Natural killer cell (primary cell): Measurements from ENCODE around the gene NF1. TPM values are rescaled to one million over a fixed set of nuclear protein-coding genes. Genes with fewer than 3 reads are reported as not detected.

Experiments
- ATAC-seq, 3 donors: fragments of 150-1000 bp in 2 of 3; fragments of 200-7000 bp in 1 of 3; cut with Tn5 transposase; 1 replicate in 1 of 3; 2 replicates in 2 of 3; pipeline ENCODE4 v1.10.0; 2021; ENCODE audit warnings: mild to moderate bottlenecking in 2 of 3, moderate library complexity in 2 of 3
- DNase-seq, 2 donors: peaks; one replicate each; pipeline versions ENCODE4 v3.0.0 to v3.0.0-alpha.2; 2013 to 2021; ENCODE audit warnings: mixed read lengths in 1 of 2
- H3K27ac ChIP-seq: one replicate; pipeline ENCODE4 v1.5.1; 2013; ENCODE audit warnings: mild to moderate bottlenecking, low read length
- H3K27me3 ChIP-seq: one replicate; pipeline ENCODE4 v1.6.1; 2013; ENCODE audit warnings: low read length; ENCODE audit not compliant: control insufficient read depth, insufficient read depth
- H3K36me3 ChIP-seq: one replicate; pipeline ENCODE4 v1.6.1; 2013; ENCODE audit warnings: low read length; ENCODE audit not compliant: control insufficient read depth, insufficient read depth
- H3K4me1 ChIP-seq: one replicate; pipeline ENCODE4 v1.6.1; 2013; ENCODE audit warnings: low read length; ENCODE audit not compliant: control insufficient read depth, insufficient read depth
- H3K4me3 ChIP-seq: one replicate; pipeline ENCODE4 v1.5.1; 2013; ENCODE audit warnings: low read length
- H3K9me3 ChIP-seq: one replicate; pipeline ENCODE4 v1.6.1; 2013; ENCODE audit warnings: low read length; ENCODE audit not compliant: control insufficient read depth, insufficient read depth
- H3K27ac Mint-ChIP-seq, 2 donors: one replicate each; pipeline ENCODE4 v1.8.0; 2022; ENCODE audit warnings: mild to moderate bottlenecking in 2 of 2, mixed read lengths in 2 of 2, moderate library complexity in 1 of 2
- H3K27me3 Mint-ChIP-seq, 2 donors: one replicate each; pipeline ENCODE4 v1.8.0; 2022; ENCODE audit warnings: low read depth in 2 of 2, mixed read lengths in 2 of 2
- H3K36me3 Mint-ChIP-seq: one replicate; pipeline ENCODE4 v1.8.0; 2022; ENCODE audit warnings: mixed read lengths
- H3K4me1 Mint-ChIP-seq, 2 donors: one replicate each; pipeline ENCODE4 v1.8.0; 2022; ENCODE audit warnings: mixed read lengths in 2 of 2
- H3K4me3 Mint-ChIP-seq: one replicate; pipeline ENCODE4 v1.8.0; 2022; ENCODE audit warnings: mild to moderate bottlenecking, moderate library complexity, mixed read lengths
- H3K9me3 Mint-ChIP-seq, 2 donors: one replicate each; pipeline ENCODE4 v1.8.0; 2022; ENCODE audit warnings: mixed read lengths in 2 of 2
- CTCF ChIP-seq: fragments of 200-600 bp; IDR thresholded peaks from one replicate; pipeline ENCODE4 v1.8.0; 2022; ENCODE audit warnings: antibody characterized with exemption
- WGBS: methylation state at CpG from one replicate; pipeline ENCODE4 v1.1.7; 2013; ENCODE audit warnings: missing lambda C conversion rate; ENCODE audit not compliant: insufficient coverage; 5-methylcytosine and 5-hydroxymethylcytosine counted together
- intact Hi-C: fragments of 100-400 bp; cut with micrococcal nuclease; formaldehyde crosslinking; loops from one replicate; pipeline ENCODE4 v1.14.2; 2022
- total RNA-seq, 4 donors: library from RNA; stranded (reverse); fragments of 120-200 nt in 1 of 4; gene quantifications; one replicate each; pipeline versions ENCODE4 v1.2.3 to v1.2.4, GENCODE V29; 2013 to 2022

NF1 gene
- total RNA-seq, 3 donors from 2014 or later (not counting 1 experiment from before 2014, with no cell fraction given) = 30.3 to 40.7 (median 38.8) TPM

GRCh38 chr17:31357091-31357490 is 262.3 kb downstream of the NF1 start:
- H3K27ac Mint-ChIP-seq = no peak overlapping the region
- Histone ChIP-seq H3K27me3 (no peaks in the 10 kb centered on the region), H3K36me3 (peaks cover 59% of the 10 kb centered on the region), H3K27ac (no peak overlapping the region), H3K4me3 (no peak overlapping the region), H3K9me3 (no peaks in the 10 kb centered on the region), H3K4me1 (no peaks in the 10 kb centered on the region)
- H3K4me3 Mint-ChIP-seq = no peak overlapping the region
- peaks cover 23% of the 10 kb centered on the region for H3K36me3 Mint-ChIP-seq
- intact Hi-C loops = no loop called here
- 91% methylated on average over 2 of the region's 2 CpGs for whole genome bisulfite sequencing
- DNase-seq = no peak
- no peaks in the 10 kb centered on the region for H3K27me3 Mint-ChIP-seq
- H3K4me1 Mint-ChIP-seq = no peaks in the 10 kb centered on the region
- no peak for TF ChIP-seq CTCF
- ATAC-seq = no peak
- no peaks in the 10 kb centered on the region for H3K9me3 Mint-ChIP-seq

DNA sequence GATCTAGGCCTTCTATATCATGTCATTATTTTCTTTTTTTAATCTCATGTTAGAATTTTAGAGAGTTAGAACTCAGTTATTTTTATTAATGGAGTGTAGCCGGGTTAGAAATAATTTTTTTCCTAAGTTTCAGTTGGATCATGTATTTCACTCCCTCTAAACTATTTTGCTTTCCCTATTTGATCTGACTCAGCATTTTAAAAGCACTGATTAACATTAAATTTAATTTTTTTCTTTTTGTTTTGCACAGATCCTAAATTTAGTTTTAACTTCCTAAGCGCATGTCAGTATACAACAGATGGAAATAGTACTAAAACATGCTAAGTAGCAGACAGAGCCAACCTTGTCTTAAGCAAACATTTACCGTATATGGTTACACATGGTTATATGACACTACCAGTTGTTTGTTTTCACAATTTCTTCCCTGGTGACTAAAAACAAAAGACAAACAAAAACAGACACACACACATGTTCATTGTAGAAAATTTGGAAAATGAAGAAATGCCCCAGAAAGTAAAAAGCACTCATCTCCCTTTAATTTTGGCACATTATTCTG is 263.1 kb downstream of the NF1 start:
- DNase-seq (no peak), ATAC-seq (no peak)
- peaks cover 23% of the 10 kb centered on the region for H3K36me3 Mint-ChIP-seq
- Histone ChIP-seq H3K4me1 (no peaks in the 10 kb centered on the region), H3K9me3 (no peaks in the 10 kb centered on the region), H3K36me3 (peaks cover 51% of the 10 kb centered on the region), H3K27me3 (no peaks in the 10 kb centered on the region), H3K27ac (no peak overlapping the region), H3K4me3 (no peak overlapping the region)
- H3K27ac Mint-ChIP-seq = no peak overlapping the region
- TF ChIP-seq CTCF = no peak
- H3K4me3 Mint-ChIP-seq = no peak overlapping the region
- 94% methylated on average over 2 of the region's 3 CpGs for WGBS
- no peaks in the 10 kb centered on the region for H3K9me3 Mint-ChIP-seq
- intact Hi-C loops = no loop called here
- no peaks in the 10 kb centered on the region for H3K27me3 Mint-ChIP-seq
- H3K4me1 Mint-ChIP-seq = peaks cover 0 to 5% of the 10 kb centered on the region in 2 donors

- no peaks in the 10 kb centered on the region for H3K27me3 Mint-ChIP-seq
- no peaks in the 10 kb centered on the region for H3K27me3 ChIP-seq
- peaks cover 0 to 5% of the 10 kb centered on the region in 2 donors for H3K4me1 Mint-ChIP-seq
- no peaks in the 10 kb centered on the region for H3K36me3 Mint-ChIP-seq
- no peak overlapping the region for H3K4me3 ChIP-seq
- H3K9me3 ChIP-seq = no peaks in the 10 kb centered on the region
- DNase-seq (no peak), ATAC-seq (no peak)
- H3K27ac Mint-ChIP-seq = no peak overlapping the region
- peaks cover 23% of the 10 kb centered on the region for H3K36me3 ChIP-seq
- no peaks in the 10 kb centered on the region for H3K4me1 ChIP-seq
- TF ChIP-seq CTCF = no peak
- H3K9me3 Mint-ChIP-seq = no peaks in the 10 kb centered on the region
- no peak overlapping the region for H3K4me3 Mint-ChIP-seq
- intact Hi-C loops = no loop called here
- no peak overlapping the region for H3K27ac ChIP-seq
- 98% methylated on average over 6 of the region's 6 CpGs for WGBS
Measured at GRCh38 chr17:31364012-31364411, 269.2 kb downstream of the NF1 start.

DNA sequence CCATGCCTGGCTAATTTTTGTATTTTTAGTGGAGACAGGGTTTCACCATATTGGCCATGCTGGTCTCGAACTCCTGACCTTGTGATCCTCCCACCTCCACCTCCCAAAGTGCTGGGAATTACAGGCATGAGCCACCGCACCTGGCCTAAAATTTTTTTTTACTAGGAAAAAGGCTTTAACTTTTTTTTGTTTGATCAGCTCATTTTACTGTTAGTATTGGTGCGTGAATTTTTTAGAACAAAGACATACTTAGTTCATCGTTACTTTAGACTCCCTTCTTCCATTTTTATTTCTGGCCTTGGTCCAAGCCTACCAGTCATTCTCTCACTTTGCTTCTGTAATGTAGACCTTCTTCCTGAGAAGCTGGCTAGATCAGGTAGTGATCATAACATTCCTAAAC is 271.3 kb downstream of the NF1 start:
- intact Hi-C loops = no loop called here
- H3K36me3 Mint-ChIP-seq = no peaks in the 10 kb centered on the region
- no peaks in the 10 kb centered on the region for H3K9me3 ChIP-seq
- H3K27me3 ChIP-seq = no peaks in the 10 kb centered on the region
- no peaks in the 10 kb centered on the region for H3K4me1 ChIP-seq
- ATAC-seq (no peak), DNase-seq (no peak)
- H3K27ac Mint-ChIP-seq = no peak overlapping the region
- no peaks in the 10 kb centered on the region for H3K9me3 Mint-ChIP-seq
- peaks cover 9% of the 10 kb centered on the region for H3K36me3 ChIP-seq
- no peak overlapping the region for H3K4me3 Mint-ChIP-seq
- H3K27ac ChIP-seq = no peak overlapping the region
- WGBS = 100% methylated on average over 4 of the region's 4 CpGs
- H3K4me3 ChIP-seq = no peak overlapping the region
- no peaks in the 10 kb centered on the region for H3K27me3 Mint-ChIP-seq
- H3K4me1 Mint-ChIP-seq = peaks cover 0 to 5% of the 10 kb centered on the region in 2 donors
- TF ChIP-seq CTCF = no peak
